T-cell (primary cell): ENCODE results near the gene CPA4. TPM values are rescaled to one million over a fixed set of nuclear protein-coding genes. Genes with fewer than 3 reads are reported as not detected.

Source experiments
- ATAC-seq, 4 experiments: fragments of 200-7000 bp in 3 of 4; fragments of 150-1000 bp in 1 of 4; cut with Tn5 transposase; replicated peaks in 1 of 4; 1 replicate in 3 of 4; 2 replicates in 1 of 4; pipeline ENCODE4 v1.10.0; 2021; ENCODE audit warnings: moderate library complexity in 3 of 4, mild to moderate bottlenecking in 2 of 4, moderate number of reproducible peaks in 1 of 4
- CTCF ChIA-PET, 2 donors: fragments of 300-600 bp; sonication (Branson Sonifier 250); formaldehyde crosslinking; loops; one replicate each; lab custom pipeline; 2022; ENCODE audit warnings: antibody characterized with exemption in 2 of 2; lab: Charles Lee
- POLR2A ChIA-PET, 2 donors: fragments of 300-600 bp; sonication (Branson Sonifier 250); formaldehyde crosslinking; loops; one replicate each; lab custom pipeline; 2022; ENCODE audit warnings: antibody characterized with exemption in 2 of 2; lab: Charles Lee
- DNase-seq, 35 experiments: peaks; one replicate each; pipeline versions ENCODE4 v3.0.0 to v3.0.0-alpha.2; 2013 to 2023
- H3K27ac ChIP-seq: one replicate; pipeline ENCODE4 v1.5.1; 2013; ENCODE audit warnings: low read length
- H3K27me3 ChIP-seq, 2 experiments: replicated peaks in 1 of 2; 1 replicate in 1 of 2; 2 replicates in 1 of 2; pipeline versions ENCODE4 v1.6.1 to v1.7.0; 2013; ENCODE audit warnings: low read length in 1 of 2, mixed read lengths in 1 of 2; ENCODE audit not compliant: control insufficient read depth in 2 of 2, insufficient read depth in 2 of 2; ENCODE audit errors: extremely low read depth in 1 of 2
- H3K36me3 ChIP-seq, 2 donors: 1 replicate in 1 of 2; 2 replicates in 1 of 2; pipeline versions ENCODE4 v1.6.1 to v1.7.0; 2013; ENCODE audit warnings: low read length in 1 of 2; ENCODE audit not compliant: control insufficient read depth in 2 of 2, insufficient read depth in 1 of 2; ENCODE audit errors: extremely low read depth in 1 of 2
- H3K4me1 ChIP-seq, 2 experiments: 1 replicate in 1 of 2; 2 replicates in 1 of 2; pipeline versions ENCODE4 v1.6.1 to v1.7.0; 2013; ENCODE audit warnings: low read length in 2 of 2, mixed read lengths in 1 of 2; ENCODE audit not compliant: insufficient read depth in 2 of 2, control insufficient read depth in 1 of 2; ENCODE audit errors: extremely low read depth in 1 of 2
- H3K4me3 ChIP-seq, 2 donors: 1 replicate in 1 of 2; 2 replicates in 1 of 2; pipeline versions ENCODE4 v1.5.1 to v1.7.0; 2013; ENCODE audit warnings: mild to moderate bottlenecking in 2 of 2, low read length in 1 of 2, moderate library complexity in 1 of 2; ENCODE audit not compliant: control insufficient read depth in 1 of 2; ENCODE audit errors: extremely low read depth in 1 of 2
- H3K9me3 ChIP-seq: 2 replicates; pipeline ENCODE4 v1.7.0; 2013
- H3K27ac Mint-ChIP-seq, 2 donors: one replicate each; pipeline ENCODE4 v1.8.0; 2020 to 2021; ENCODE audit warnings: mild to moderate bottlenecking in 2 of 2, mixed read lengths in 2 of 2
- H3K27me3 Mint-ChIP-seq, 2 donors: one replicate each; pipeline ENCODE4 v1.8.0; 2021 to 2022; ENCODE audit warnings: mixed read lengths in 2 of 2
- H3K36me3 Mint-ChIP-seq: one replicate; pipeline ENCODE4 v1.8.0; 2021; ENCODE audit warnings: mixed read lengths
- H3K4me1 Mint-ChIP-seq, 3 donors: one replicate each; pipeline ENCODE4 v1.8.0; 2020 to 2022; ENCODE audit warnings: mixed read lengths in 3 of 3, mild to moderate bottlenecking in 1 of 3
- H3K4me3 Mint-ChIP-seq, 3 donors: one replicate each; pipeline ENCODE4 v1.8.0; 2020 to 2022; ENCODE audit warnings: mild to moderate bottlenecking in 3 of 3, mixed read lengths in 3 of 3, moderate library complexity in 3 of 3
- H3K9me3 Mint-ChIP-seq, 3 donors: one replicate each; pipeline ENCODE4 v1.8.0; 2020 to 2022; ENCODE audit warnings: mixed read lengths in 3 of 3
- WGBS: methylation state at CpG from one replicate; pipeline ENCODE4 v1.1.5; 2013; ENCODE audit warnings: missing lambda C conversion rate; ENCODE audit not compliant: insufficient coverage; 5-methylcytosine and 5-hydroxymethylcytosine counted together
- total RNA-seq, 35 experiments: library from RNA in 6 of 35; stranded (reverse) in 6 of 35; fragments of 120-200 nt in 1 of 35; gene quantifications; one replicate each; pipeline versions ENCODE4 v1.2.1 to v1.2.4 and lab custom pipeline; 2013 to 2026

Gene CPA4
- total RNA-seq, 5 donors from 2014 or later (not counting 1 experiment from before 2014, with no cell fraction given), result 0.23 TPM; not detected in 4

- no peak for ATAC-seq
- ChIA-PET POLR2A (no interaction called here), CTCF (no interaction called here)
- peaks cover 9 to 11% (median 9%) of the 10 kb centered on the region in 3 donors for H3K4me1 Mint-ChIP-seq
- Histone ChIP-seq H3K36me3 (no peaks in the 10 kb centered on the region), H3K27me3 (peaks cover 0 to 8% of the 10 kb centered on the region in 2 experiments), H3K27ac (no peak overlapping the region), H3K4me1 (peaks cover 2 to 5% of the 10 kb centered on the region in 2 experiments), H3K4me3 (no peak overlapping the region), H3K9me3 (no peaks in the 10 kb centered on the region)
- peaks cover 0 to 23% of the 10 kb centered on the region in 2 donors for H3K27me3 Mint-ChIP-seq
- H3K4me3 Mint-ChIP-seq, result no peak overlapping the region
- WGBS, result 92% methylated on average over 3 of the region's 15 CpGs
- no peaks in the 10 kb centered on the region for H3K36me3 Mint-ChIP-seq
- H3K27ac Mint-ChIP-seq, result no peak overlapping the region
- no peaks in the 10 kb centered on the region for H3K9me3 Mint-ChIP-seq
- DNase-seq, result no peak
Observed at GRCh38 chr7:130277763-130278643, 15.0 kb upstream of the CPA4 start.

- Mint-ChIP-seq H3K9me3 (no peaks in the 10 kb centered on the region), H3K27me3 (peaks cover 0 to 24% of the 10 kb centered on the region in 2 donors), H3K4me1 (peaks cover 4 to 9% (median 7%) of the 10 kb centered on the region in 3 donors), H3K36me3 (no peaks in the 10 kb centered on the region), H3K4me3 (no peak overlapping the region), H3K27ac (no peak overlapping the region)
- Histone ChIP-seq H3K27me3 (peaks cover 0 to 7% of the 10 kb centered on the region in 2 experiments), H3K27ac (no peak overlapping the region), H3K4me3 (no peak overlapping the region), H3K36me3 (no peaks in the 10 kb centered on the region), H3K9me3 (no peaks in the 10 kb centered on the region), H3K4me1 (peaks cover 0 to 2% of the 10 kb centered on the region in 2 experiments)
- DNase-seq (no peak), ATAC-seq (no peak)
- POLR2A ChIA-PET, result no interaction called here
- CTCF ChIA-PET, result no interaction called here
Observed at GRCh38 chr7:130278860-130279259, 14.1 kb upstream of the CPA4 start.

- H3K4me3 Mint-ChIP-seq, result no peak overlapping the region
- Histone ChIP-seq H3K27me3 (peaks cover 0 to 5% of the 10 kb centered on the region in 2 experiments), H3K27ac (no peak overlapping the region), H3K4me1 (no peaks in the 10 kb centered on the region), H3K4me3 (no peak overlapping the region), H3K9me3 (no peaks in the 10 kb centered on the region), H3K36me3 (no peaks in the 10 kb centered on the region)
- no peak overlapping the region for H3K27ac Mint-ChIP-seq
- ChIA-PET POLR2A (no interaction called here), CTCF (no interaction called here)
- 100% methylated on average over 1 of the region's 2 CpGs for WGBS
- no peaks in the 10 kb centered on the region for H3K9me3 Mint-ChIP-seq
- peaks cover under 1 to 7% (median 4%) of the 10 kb centered on the region in 3 donors for H3K4me1 Mint-ChIP-seq
- no peaks in the 10 kb centered on the region for H3K36me3 Mint-ChIP-seq
- peaks cover 0 to 25% of the 10 kb centered on the region in 2 donors for H3K27me3 Mint-ChIP-seq
- DNase-seq (no peak), ATAC-seq (no peak)
Observed at GRCh38 chr7:130279286-130279685, 13.7 kb upstream of the CPA4 start.

DNA sequence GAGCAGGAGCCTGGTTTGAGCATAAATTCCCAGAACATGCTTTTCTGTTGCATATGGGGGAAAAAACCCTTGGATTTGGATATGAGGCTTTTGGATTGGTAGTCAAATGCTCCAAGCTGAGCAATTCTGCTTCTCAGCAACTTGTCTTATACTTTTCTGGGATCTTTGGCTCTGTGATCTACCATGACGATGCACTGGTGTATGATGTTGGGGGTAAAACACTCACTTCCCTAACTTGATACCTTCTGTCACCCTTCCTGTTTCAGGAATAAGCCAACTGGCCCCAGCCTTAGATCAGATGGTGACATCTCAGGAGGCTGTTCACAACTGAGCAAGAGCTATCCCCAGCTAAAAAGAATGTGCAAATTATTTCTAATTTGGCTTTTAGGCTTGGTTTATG is 13.1 kb upstream of the CPA4 start:
- Histone ChIP-seq H3K4me3 (no peak overlapping the region), H3K9me3 (no peaks in the 10 kb centered on the region), H3K27me3 (peaks cover 0 to 5% of the 10 kb centered on the region in 2 experiments), H3K27ac (no peak overlapping the region), H3K4me1 (no peaks in the 10 kb centered on the region), H3K36me3 (no peaks in the 10 kb centered on the region)
- Mint-ChIP-seq H3K4me1 (peaks cover 0 to 7% (median 4%) of the 10 kb centered on the region in 3 donors), H3K36me3 (no peaks in the 10 kb centered on the region), H3K27me3 (peaks cover 0 to 23% of the 10 kb centered on the region in 2 donors), H3K27ac (no peak overlapping the region), H3K9me3 (no peaks in the 10 kb centered on the region), H3K4me3 (no peak overlapping the region)
- ChIA-PET POLR2A (no interaction called here), CTCF (no interaction called here)
- no CpG with 5 or more reads among the region's 1 CpG for WGBS
- no peak for DNase-seq
- ATAC-seq, result no peak

GRCh38 chr7:130281260-130281659 is 11.7 kb upstream of the CPA4 start:
- ChIA-PET CTCF (no interaction called here), POLR2A (no interaction called here)
- Mint-ChIP-seq H3K36me3 (no peaks in the 10 kb centered on the region), H3K27ac (no peak overlapping the region), H3K27me3 (peaks cover 0 to 15% of the 10 kb centered on the region in 2 donors), H3K9me3 (no peaks in the 10 kb centered on the region), H3K4me1 (peaks cover 0 to 7% (median 4%) of the 10 kb centered on the region in 3 donors), H3K4me3 (no peak overlapping the region)
- H3K27me3 ChIP-seq, result peaks cover 0 to 5% of the 10 kb centered on the region in 2 experiments
- H3K4me3 ChIP-seq, result no peak overlapping the region
- no peak for DNase-seq
- no peaks in the 10 kb centered on the region for H3K9me3 ChIP-seq
- no peaks in the 10 kb centered on the region for H3K36me3 ChIP-seq
- ATAC-seq, result no peak
- 50% methylated on average over 1 of the region's 1 CpG for WGBS
- H3K27ac ChIP-seq, result no peak overlapping the region
- no peaks in the 10 kb centered on the region for H3K4me1 ChIP-seq

GRCh38 chr7:130286881-130287280 is 6.1 kb upstream of the CPA4 start:
- Histone ChIP-seq H3K36me3 (no peaks in the 10 kb centered on the region), H3K9me3 (no peaks in the 10 kb centered on the region), H3K27me3 (peaks cover 0 to 3% of the 10 kb centered on the region in 2 experiments), H3K4me1 (no peaks in the 10 kb centered on the region), H3K4me3 (no peak overlapping the region), H3K27ac (no peak overlapping the region)
- Mint-ChIP-seq H3K27me3 (peaks cover 0 to 9% of the 10 kb centered on the region in 2 donors), H3K4me1 (no peaks in the 10 kb centered on the region), H3K36me3 (no peaks in the 10 kb centered on the region), H3K4me3 (no peak overlapping the region), H3K9me3 (no peaks in the 10 kb centered on the region), H3K27ac (no peak overlapping the region)
- POLR2A ChIA-PET, result no interaction called here
- ATAC-seq (no peak), DNase-seq (no peak)
- WGBS, result no CpG with 5 or more reads among the region's 1 CpG
- CTCF ChIA-PET, result no interaction called here
